ENCODE measurements around the gene MSH5. TPM values are rescaled to one million over a fixed set of nuclear protein-coding genes. Genes with fewer than 3 reads are reported as not detected.
"Not testable (repeated sequence)": the region's sequence is repeated elsewhere in the genome, so short reads cannot be mapped to it uniquely, and the experiment has no call there.

MSH5 gene
- polyA plus RNA-seq, 3 donors = 0.58 to 31.2 (median 1.9) TPM

DNA sequence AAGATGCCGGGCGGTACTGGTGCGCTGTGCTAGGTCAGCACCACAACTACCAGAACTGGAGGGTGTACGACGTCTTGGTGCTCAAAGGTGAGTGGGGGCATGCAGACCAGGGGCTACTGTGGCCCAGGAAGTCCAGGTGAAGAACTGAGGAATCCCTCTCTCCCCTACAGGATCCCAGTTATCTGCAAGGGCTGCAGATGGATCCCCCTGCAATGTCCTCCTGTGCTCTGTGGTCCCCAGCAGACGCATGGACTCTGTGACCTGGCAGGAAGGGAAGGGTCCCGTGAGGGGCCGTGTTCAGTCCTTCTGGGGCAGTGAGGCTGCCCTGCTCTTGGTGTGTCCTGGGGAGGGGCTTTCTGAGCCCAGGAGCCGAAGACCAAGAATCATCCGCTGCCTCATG, 32.1 kb upstream of the MSH5 start:
- no peak for DNase-seq
- intact Hi-C loops (cut with micrococcal nuclease) = no loop called here
- Mint-ChIP-seq H3K36me3 (peaks cover 0 to under 1% of the 10 kb centered on the region in 2 donors), H3K9me3 (peaks cover 0 to 2% (median 0%) of the 10 kb centered on the region in 7 donors), H3K4me1 (peaks cover 34% of the 10 kb centered on the region), H3K27me3 (ENCODE audit: low read depth in 3 of 3) (peaks cover 0 to 7% (median under 1%) of the 10 kb centered on the region in 3 donors), H3K4me3 (no peak overlapping the region), H3K27ac (peak overlapping the region in 2 of 7 donors; percentile 6 to 23)
- peaks cover 26 to 34% of the 10 kb centered on the region in 2 donors for H3K4me1 ChIP-seq (ENCODE audit: control insufficient read depth in 1 of 2, insufficient read depth in 2 of 2, low read length in 2 of 2)
- no peak overlapping the region for H3K4me3 ChIP-seq (replicated peaks in 1 of 3; ENCODE audit: low read depth in 2 of 3, low read length in 3 of 3)
- no peak overlapping the region for H2AFZ ChIP-seq (ENCODE audit: insufficient read depth, low read depth, low read length, poor library complexity, severe bottlenecking)
- H3K36me3 ChIP-seq (replicated peaks in 1 of 2; ENCODE audit: control insufficient read depth in 1 of 2, insufficient read depth in 2 of 2, low read length in 2 of 2) = no peaks in the 10 kb centered on the region
- peaks cover 3% of the 10 kb centered on the region for H3K79me2 ChIP-seq (ENCODE audit: insufficient read depth, low read length)
- H4K20me1 ChIP-seq (ENCODE audit: insufficient read depth, low read length) = no peaks in the 10 kb centered on the region
- H3K9ac ChIP-seq (ENCODE audit: insufficient read depth, low read length, poor library complexity, severe bottlenecking) = no peak overlapping the region
- H3K27me3 ChIP-seq (ENCODE audit: control insufficient read depth in 2 of 2, insufficient read depth in 2 of 2, low read length in 2 of 2) = no peaks in the 10 kb centered on the region
- TF ChIP-seq CTCF (IDR thresholded peaks at IDR 0.05) = no peak
- H3K9me3 ChIP-seq (replicated peaks in 1 of 2; ENCODE audit: control insufficient read depth in 1 of 2, insufficient read depth in 1 of 2, low read length in 2 of 2) = no peaks in the 10 kb centered on the region
- H3K27ac ChIP-seq (ENCODE audit: low read depth in 1 of 2, low read length in 2 of 2) = no peak overlapping the region
- no peak overlapping the region for H3K4me2 ChIP-seq (replicated peaks; ENCODE audit: extremely low read depth, low read length, poor library complexity, severe bottlenecking)
- 92% methylated on average over 8 of the region's 10 CpGs for WGBS (ENCODE audit: insufficient coverage)

DNA sequence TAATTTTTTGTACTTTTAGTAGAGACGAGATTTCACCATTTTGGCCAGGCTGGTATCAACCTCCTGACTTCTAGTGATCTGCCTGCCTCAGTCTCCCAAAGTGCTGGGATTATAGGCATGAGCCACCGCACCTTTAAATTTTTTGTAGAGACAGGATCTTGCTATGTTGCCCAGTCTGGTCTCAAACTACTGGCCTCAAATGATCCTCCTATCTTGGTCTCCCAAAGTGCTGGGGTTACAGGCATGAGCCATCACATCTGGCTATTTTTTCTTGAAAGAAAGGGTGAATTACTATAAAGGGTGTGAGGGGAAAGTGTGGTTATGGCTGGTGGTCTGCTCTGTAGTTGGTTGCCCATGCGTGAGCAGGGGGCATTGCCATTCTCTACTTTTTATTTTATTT, 31.6 kb upstream of the MSH5 start:
- H3K9me3 ChIP-seq (replicated peaks in 1 of 2; ENCODE audit: control insufficient read depth in 1 of 2, insufficient read depth in 1 of 2, low read length in 2 of 2) = no peaks in the 10 kb centered on the region
- peaks cover 33% of the 10 kb centered on the region for H3K4me1 Mint-ChIP-seq
- TF ChIP-seq CTCF (IDR thresholded peaks at IDR 0.05) = no peak
- H4K20me1 ChIP-seq (ENCODE audit: insufficient read depth, low read length) = no peaks in the 10 kb centered on the region
- no peaks in the 10 kb centered on the region for H3K36me3 ChIP-seq (replicated peaks in 1 of 2; ENCODE audit: control insufficient read depth in 1 of 2, insufficient read depth in 2 of 2, low read length in 2 of 2)
- no peak overlapping the region for H3K27ac ChIP-seq (ENCODE audit: low read depth in 1 of 2, low read length in 2 of 2)
- H3K4me2 ChIP-seq (replicated peaks; ENCODE audit: extremely low read depth, low read length, poor library complexity, severe bottlenecking) = no peak overlapping the region
- H2AFZ ChIP-seq (ENCODE audit: insufficient read depth, low read depth, low read length, poor library complexity, severe bottlenecking) = no peak overlapping the region
- H3K79me2 ChIP-seq (ENCODE audit: insufficient read depth, low read length) = no peaks in the 10 kb centered on the region
- peaks cover 26 to 34% of the 10 kb centered on the region in 2 donors for H3K4me1 ChIP-seq (ENCODE audit: control insufficient read depth in 1 of 2, insufficient read depth in 2 of 2, low read length in 2 of 2)
- no peak overlapping the region for H3K4me3 Mint-ChIP-seq
- no peaks in the 10 kb centered on the region for H3K36me3 Mint-ChIP-seq
- DNase-seq = no peak
- 100% methylated on average over 1 of the region's 3 CpGs for WGBS (ENCODE audit: insufficient coverage)
- no peak overlapping the region for H3K27ac Mint-ChIP-seq
- peaks cover 0 to 8% (median 0%) of the 10 kb centered on the region in 3 donors for H3K27me3 Mint-ChIP-seq (ENCODE audit: low read depth in 3 of 3)
- H3K9ac ChIP-seq (ENCODE audit: insufficient read depth, low read length, poor library complexity, severe bottlenecking) = no peak overlapping the region
- intact Hi-C loops (cut with micrococcal nuclease) = no loop called here
- no peaks in the 10 kb centered on the region for H3K27me3 ChIP-seq (ENCODE audit: control insufficient read depth in 2 of 2, insufficient read depth in 2 of 2, low read length in 2 of 2)
- no peak overlapping the region for H3K4me3 ChIP-seq (replicated peaks in 1 of 3; ENCODE audit: low read depth in 2 of 3, low read length in 3 of 3)
- H3K9me3 Mint-ChIP-seq = peaks cover 0 to 2% (median 0%) of the 10 kb centered on the region in 7 donors

- H4K20me1 ChIP-seq (ENCODE audit: insufficient read depth, low read length); H3K36me3 ChIP-seq (replicated peaks in 1 of 2; ENCODE audit: control insufficient read depth in 1 of 2, insufficient read depth in 2 of 2, low read length in 2 of 2); H3K79me2 ChIP-seq (ENCODE audit: insufficient read depth, low read length); H3K9ac ChIP-seq (ENCODE audit: insufficient read depth, low read length, poor library complexity, severe bottlenecking); H3K27me3 Mint-ChIP-seq (ENCODE audit: low read depth in 3 of 3); H3K9me3 ChIP-seq (replicated peaks in 1 of 2; ENCODE audit: control insufficient read depth in 1 of 2, insufficient read depth in 1 of 2, low read length in 2 of 2); H2AFZ ChIP-seq (ENCODE audit: insufficient read depth, low read depth, low read length, poor library complexity, severe bottlenecking); intact Hi-C loops (cut with micrococcal nuclease); H3K27me3 ChIP-seq (ENCODE audit: control insufficient read depth in 2 of 2, insufficient read depth in 2 of 2, low read length in 2 of 2); H3K4me3 ChIP-seq (replicated peaks in 1 of 3; ENCODE audit: low read depth in 2 of 3, low read length in 3 of 3); H3K36me3 Mint-ChIP-seq; H3K27ac ChIP-seq (ENCODE audit: low read depth in 1 of 2, low read length in 2 of 2); DNase-seq; H3K4me3 Mint-ChIP-seq; H3K9me3 Mint-ChIP-seq; H3K4me2 ChIP-seq (replicated peaks; ENCODE audit: extremely low read depth, low read length, poor library complexity, severe bottlenecking): not testable (repeated sequence)
- H3K4me1 Mint-ChIP-seq = peaks cover 28% of the 10 kb centered on the region
- peaks cover 21 to 27% of the 10 kb centered on the region in 2 donors for H3K4me1 ChIP-seq (ENCODE audit: control insufficient read depth in 1 of 2, insufficient read depth in 2 of 2, low read length in 2 of 2)
- WGBS (ENCODE audit: insufficient coverage) = 80% methylated on average over 7 of the region's 11 CpGs
- peak overlapping the region in 2 of 7 donors; percentile 54 to 76 for H3K27ac Mint-ChIP-seq
Measured at GRCh38 chr6:31709157-31709556, 30.6 kb upstream of the MSH5 start.
